GM18498 (cell line): ENCODE measurements around the gene BOK.
"Not testable (repeated sequence)": the region's sequence is repeated elsewhere in the genome, so short reads cannot be mapped to it uniquely, and the experiment has no call there.

Experiments used
- ATAC-seq: cut with Tn5 transposase; IDR thresholded peaks from one replicate; pipeline ENCODE4 v1.9.1; 2021; ENCODE audit warnings: mild to moderate bottlenecking, moderate library complexity; ENCODE audit not compliant: unreplicated experiment

Gene BOK

DNA sequence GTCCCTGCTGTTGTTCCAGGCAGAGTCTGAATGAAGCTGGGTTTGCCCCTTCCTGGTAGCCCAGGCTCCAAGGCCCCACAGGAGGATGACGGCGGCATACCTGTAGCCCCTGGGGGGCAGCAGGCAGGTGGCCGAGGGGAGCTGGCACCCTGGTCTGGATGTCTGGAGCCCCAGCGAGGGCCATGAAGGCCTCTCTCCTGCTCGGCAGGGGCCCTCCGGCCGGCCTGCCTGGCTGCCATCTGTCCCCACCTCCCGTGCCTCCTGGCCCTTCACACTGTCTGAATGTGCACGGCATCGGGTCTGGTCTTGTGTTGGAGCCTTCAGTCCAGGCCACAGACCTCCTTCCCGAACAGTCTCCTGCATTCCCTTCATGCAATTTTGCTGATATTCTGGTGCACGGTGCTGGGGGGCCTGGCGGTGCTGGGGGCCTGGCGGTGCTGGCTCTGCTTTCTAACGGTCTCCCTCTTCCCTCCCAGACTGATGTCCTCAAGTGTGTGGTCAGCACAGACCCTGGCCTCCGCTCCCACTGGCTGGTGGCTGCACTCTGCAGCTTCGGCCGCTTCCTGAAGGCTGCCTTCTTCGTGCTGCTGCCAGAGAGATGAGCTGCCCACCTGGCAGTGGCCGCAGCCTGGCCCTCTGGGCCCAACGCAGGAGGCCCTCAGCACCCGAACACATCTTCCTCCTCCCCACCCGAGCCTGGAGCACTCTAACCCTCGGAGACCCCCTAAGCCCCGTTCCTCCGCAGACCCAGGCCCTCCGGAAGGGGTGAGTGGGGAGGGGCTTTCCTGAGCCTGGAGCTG lies 13.5 kb downstream of the BOK start:
- no peak for ATAC-seq

- ATAC-seq: not testable (repeated sequence)
These were observed 14.5 kb downstream of the BOK start for GRCh38 chr2:241572915-241573651.

DNA sequence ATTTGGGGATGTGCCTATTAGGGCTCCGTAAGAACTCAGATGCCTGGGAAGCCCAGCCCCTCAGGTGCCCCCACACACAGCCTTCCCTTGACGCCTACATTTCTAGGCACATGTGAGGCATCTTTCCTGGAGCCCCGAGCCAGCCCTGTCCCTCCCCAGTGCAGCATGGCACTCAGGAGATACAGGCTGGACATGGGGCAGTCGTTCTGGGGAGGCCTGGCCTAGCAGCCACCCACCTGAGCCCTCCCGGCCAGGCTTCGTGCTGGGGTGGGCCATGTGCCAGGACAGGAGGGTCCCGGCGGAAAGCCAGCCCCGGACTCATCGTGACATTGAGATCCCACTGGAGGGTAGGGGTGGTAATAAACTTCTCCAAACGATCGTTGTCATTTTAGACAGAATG lies 15.2 kb downstream of the BOK start:
- ATAC-seq: no peak

DNA sequence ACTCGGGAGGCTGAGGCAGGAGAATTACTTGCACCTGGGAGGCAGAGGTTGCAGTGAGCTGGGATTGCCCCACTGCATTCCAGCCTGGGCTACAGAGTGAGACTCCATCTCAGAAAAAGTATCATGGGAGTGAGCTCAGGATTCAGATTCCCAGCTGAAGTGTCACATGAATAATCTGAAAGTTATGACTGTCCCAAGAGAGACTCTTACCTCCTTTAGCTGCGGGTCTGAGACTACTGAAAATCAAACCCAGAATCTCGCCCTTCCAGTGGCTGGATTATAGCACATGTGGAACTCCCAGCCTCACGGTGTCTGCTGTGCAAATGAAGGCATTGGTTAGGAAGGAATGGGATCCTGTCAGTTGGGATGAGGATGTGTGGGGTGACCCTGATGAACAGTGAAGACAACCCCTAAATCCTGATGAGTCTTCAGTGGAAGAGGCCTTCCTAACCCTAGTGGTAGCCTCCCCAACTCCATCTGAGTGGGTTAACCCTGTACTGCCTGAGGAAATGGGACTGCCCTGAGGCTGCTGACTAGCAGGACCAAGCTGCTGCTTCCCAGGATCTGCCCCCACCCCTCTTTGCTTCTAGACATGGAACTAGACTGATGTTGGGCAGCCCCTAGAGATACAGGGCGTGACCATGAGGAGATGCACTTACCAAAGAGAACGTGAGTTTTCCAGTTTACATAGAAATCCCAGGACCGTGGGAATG lies 16.5 kb downstream of the BOK start:
- no peak for ATAC-seq

DNA sequence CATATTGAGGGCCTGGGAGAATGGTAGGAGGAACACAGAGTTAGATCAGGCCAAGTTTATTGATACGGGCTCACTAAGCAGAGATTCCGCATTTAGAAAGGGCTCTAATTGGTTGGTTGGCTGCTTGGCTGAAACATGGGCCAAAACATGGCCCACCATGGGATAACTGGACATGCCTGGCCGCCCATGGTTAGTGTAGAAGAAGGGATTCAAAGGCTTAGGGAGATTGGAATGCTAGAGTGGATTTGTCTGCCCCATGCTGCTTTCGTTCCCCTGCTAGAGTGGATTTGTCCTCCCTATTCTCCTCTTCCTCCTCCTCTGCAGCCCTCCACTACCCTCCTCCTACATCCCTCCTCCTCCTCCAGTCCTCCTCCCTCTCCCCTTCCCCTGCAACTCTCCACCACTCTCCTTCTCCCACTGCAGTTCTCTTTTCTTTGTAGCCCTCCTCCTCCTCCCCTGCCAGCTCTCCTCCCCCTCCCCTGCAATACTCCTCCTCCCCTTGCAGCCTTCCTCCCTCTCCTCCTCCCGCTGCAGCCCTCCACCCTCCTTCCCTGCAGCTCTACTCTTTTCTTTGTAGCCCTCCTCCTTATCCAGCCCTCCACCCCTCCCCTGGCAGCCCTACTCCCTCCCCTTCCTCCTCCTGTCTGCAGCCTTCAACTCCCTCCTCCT lies 17.2 kb downstream of the BOK start:
- ATAC-seq: no peak

GRCh38 chr2:241576293-241576654 lies 17.7 kb downstream of the BOK start:
- ATAC-seq: no peak

- no peak for ATAC-seq
These were observed 19.0 kb downstream of the BOK start for GRCh38 chr2:241577413-241578122.

DNA sequence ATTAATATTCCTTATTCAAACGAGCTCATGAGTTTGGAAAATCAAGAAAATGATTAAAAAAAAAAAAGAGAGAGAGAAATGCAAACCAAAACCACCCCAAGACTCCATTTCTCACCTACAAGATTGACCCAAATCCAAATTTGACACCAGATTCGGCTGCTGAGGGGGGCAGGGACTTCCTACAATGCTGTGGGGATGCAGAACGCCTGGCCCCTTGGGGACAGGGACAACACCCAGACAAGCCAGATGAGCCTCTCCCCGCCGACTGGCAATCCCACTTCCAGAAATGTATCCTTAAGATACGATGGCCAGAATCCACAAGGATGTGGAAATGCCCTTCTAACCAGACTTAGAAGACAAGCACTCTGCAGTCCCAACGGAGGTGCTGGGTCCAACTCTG lies 20.7 kb downstream of the BOK start:
- no peak for ATAC-seq

DNA sequence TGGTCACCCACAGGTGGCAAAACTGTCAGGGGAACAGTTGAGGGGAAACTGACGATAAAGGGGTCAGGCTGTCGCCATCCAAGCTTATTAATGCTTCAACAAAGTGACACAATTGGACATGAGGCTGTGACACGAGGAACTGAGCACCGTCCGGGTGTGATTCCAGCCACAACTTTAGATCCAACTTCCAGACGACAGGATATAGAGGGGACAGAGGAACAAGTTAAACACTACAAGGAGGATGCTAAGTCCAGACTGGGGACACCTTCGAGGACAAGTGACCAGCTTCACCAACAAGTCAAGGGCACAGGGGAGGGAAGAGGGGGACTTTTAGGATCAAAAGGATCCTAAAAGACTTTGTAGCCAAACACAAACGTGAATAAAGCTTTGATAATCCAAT lies 23.8 kb downstream of the BOK start:
- no peak for ATAC-seq

DNA sequence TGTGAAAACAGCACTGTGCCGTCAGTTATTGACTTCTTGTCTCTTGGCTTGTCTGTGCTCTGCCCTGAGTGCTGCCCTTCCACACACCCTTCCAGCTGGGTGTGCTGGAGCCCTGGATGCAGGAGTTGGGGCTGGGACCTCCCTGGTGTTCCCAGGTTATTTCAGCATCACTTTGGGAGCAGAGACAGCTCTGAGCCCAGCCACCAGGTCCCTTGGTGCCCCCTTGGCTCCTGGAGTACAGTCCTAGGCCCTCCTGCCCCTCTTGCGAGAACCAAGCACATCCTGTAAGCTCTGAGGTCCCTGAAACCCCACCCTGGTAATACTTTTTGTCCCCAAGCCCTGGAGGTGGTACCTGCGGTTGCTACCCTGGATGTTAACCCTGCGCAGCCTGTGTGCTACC lies 24.3 kb downstream of the BOK start:
- ATAC-seq: no peak

DNA sequence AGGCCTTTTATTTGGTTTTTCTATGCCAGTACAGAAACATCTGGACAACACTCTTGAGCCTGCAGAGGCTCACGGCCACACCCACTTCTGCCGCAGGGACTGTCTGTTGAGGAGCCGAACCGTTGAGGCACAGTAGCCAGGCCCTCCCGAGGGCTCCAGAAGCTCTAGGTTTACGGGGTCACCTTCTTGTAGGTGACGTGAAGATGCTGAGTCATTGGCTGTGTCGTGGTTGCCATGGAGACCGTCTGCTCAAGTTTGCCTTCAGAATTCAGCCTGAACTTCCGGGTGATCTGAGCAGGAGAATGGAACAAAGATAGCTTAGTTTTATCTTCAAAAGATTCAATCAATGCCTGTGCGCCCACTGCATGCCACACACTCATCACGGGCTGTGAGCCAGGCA lies 25.9 kb downstream of the BOK start:
- ATAC-seq: no peak

GRCh38 chr2:241586564-241587264 lies 28.2 kb downstream of the BOK start:
- ATAC-seq: no peak

GRCh38 chr2:241589863-241590262 lies 31.3 kb downstream of the BOK start:
- ATAC-seq: not testable (repeated sequence)

- ATAC-seq: not testable (repeated sequence)
These were observed 32.2 kb downstream of the BOK start for GRCh38 chr2:241590496-241591455.

- no peak for ATAC-seq
These were observed 33.7 kb downstream of the BOK start for GRCh38 chr2:241592126-241592845.

- ATAC-seq: no peak
These were observed 34.7 kb downstream of the BOK start for GRCh38 chr2:241593271-241593670.

GRCh38 chr2:241595600-241596140 lies 37.1 kb downstream of the BOK start:
- no peak for ATAC-seq

- no peak for ATAC-seq
These were observed 39.0 kb downstream of the BOK start for GRCh38 chr2:241597561-241597960.
